ENCODE measurements around the gene GUCY1A1.

Gene GUCY1A1

DNA sequence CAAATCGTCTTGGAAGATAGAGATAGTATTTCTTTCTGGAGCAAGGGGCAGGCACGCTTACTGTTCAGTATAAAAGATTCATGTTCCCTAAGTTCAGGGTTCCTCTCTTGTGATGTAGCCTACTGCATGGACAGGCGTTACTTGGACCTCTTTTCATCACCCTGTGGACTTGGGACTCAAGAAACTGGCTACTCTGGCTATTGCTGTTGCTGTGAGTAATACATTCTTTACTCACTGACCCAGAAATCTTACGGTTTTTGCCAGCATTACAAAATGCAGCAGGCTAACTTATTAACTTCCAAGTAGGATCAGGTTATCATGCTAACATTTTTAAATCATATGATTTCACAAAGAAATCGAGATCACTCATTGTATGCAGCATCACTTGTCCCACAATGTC lies 79.3 kb downstream of the GUCY1A1 start:
- DNase-seq, result no peak

DNA sequence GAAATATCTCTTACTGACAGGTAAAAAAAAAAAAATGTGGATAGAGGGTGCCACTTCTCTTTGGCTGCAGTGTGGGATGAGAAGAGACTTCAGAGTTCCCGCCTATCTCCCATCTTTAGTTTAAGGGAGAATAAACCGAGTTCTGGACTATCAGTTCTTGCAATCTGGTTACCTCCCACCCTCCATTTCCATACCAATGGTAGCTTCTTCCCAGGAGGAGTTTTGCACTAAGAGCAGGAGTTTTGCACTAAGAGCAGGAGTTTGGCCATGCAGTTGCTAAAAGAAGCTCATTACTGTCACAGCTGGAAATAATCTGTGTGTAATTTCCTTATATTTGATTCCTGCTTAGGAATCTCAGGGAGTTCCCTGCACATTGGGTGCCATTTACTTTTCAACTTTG lies 81.4 kb downstream of the GUCY1A1 start:
- no peak for DNase-seq

DNA sequence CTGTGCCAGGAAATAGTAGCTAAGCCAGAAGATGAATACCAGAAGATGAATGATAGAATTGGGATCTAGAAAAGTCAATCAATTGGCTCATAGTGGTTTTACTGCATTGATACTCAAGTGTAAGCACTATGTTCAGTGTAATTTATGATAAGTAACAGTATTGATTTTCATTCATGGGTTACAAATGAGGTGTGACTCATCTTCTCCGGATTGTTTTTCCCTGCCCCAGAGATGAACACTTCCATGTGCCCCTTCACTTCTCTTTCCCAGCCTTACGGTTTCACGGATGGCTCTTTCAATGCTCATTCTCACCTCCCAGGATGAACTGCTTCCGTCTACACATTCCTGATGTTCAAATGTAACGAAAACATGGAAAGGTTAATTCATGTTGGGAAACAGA lies 82.4 kb downstream of the GUCY1A1 start:
- DNase-seq, result no peak

DNA sequence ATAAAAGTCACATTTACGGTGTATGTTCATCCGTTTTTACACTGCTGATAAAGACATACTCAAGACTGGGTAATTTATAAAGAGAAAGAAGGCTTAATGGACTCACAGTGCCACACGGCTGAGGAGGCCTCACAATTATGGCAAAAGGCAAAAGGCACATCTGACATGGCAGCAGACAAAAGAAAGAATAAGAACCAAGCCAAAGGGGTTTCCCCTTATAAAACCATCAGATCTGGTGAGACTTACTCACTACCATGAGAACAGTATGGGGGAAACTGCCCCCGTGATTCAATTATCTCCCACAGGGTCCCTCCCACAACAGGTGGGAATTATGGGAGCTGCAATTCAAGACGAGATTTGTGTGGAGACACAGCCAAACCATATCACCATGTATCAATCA lies 84.9 kb downstream of the GUCY1A1 start:
- DNase-seq, result no peak

DNA sequence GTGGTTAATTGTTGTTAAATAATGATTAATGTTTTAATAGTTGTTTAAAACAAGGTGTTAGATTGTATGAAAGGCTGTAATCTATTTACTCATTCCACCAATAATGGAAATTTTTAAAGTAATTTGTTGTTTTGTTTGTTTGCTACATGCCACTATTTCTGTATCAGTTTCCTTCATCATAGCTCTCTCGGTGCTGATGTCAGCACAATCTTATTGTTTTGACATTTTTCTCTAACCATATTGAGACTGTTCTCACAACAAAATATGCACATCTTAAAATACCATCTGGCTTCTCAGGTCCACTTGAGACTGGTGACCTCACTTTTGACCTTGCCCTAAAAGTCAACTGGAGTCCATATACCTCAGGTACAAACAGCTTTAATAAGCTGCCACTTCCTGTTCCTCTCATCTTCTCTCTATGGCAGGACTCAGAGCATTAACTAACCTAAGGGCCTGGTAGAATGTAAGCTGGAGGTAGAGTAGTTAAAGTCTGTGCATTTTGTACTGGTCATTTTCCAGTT lies 91.2 kb downstream of the GUCY1A1 start:
- no peak for DNase-seq

DNA sequence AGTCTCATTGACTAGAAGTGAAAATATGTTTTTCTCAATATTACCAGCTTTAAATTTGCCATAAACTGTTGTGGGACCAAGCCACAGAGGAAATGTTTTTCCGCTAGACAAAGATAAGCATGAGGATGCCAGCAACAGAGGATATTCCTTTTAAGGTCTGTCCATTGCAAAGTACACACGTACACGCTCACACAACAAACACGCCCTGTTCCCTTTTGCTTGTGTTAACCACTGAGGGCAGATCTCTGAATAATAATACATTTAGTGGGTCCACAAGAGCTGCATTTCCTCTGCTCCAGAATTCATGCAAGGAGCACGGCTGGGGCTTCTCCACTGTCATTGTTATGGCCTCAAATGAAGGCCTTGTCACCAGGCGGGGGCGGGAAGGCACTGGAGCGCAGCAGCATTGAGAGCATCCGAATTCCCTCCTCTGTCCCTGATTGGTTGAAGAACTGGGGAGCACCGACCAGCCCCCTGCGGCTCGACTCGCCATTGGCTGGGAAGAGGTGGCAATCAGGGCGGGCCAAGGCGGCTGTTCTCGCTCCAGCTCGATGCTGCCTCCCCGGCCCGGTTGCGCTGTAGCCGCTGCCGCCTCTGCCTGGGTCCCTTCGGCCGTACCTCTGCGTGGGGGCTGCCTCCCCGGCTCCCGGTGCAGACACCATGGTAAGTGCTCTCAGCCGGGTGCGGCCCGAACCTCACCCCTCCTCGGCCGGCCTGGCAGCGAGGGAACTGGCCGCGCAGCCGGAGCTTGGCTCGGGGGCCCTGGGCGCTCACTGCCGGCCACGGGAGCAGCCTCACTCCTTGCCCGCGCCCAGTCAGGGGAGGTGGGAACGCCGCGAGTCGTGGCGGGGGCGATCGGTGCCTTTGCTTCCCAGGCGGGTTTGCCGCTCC lies 92.1 kb downstream of the GUCY1A1 start, which contains the start of gene GUCY1B1:
GUCY1B1 (plus strand) TSS at position 541 of the 891 bp plus-strand sequence; CDS start at position 661, 120 bp downstream.
- DNase-seq, result peak; percentile 74 to 87

DNA sequence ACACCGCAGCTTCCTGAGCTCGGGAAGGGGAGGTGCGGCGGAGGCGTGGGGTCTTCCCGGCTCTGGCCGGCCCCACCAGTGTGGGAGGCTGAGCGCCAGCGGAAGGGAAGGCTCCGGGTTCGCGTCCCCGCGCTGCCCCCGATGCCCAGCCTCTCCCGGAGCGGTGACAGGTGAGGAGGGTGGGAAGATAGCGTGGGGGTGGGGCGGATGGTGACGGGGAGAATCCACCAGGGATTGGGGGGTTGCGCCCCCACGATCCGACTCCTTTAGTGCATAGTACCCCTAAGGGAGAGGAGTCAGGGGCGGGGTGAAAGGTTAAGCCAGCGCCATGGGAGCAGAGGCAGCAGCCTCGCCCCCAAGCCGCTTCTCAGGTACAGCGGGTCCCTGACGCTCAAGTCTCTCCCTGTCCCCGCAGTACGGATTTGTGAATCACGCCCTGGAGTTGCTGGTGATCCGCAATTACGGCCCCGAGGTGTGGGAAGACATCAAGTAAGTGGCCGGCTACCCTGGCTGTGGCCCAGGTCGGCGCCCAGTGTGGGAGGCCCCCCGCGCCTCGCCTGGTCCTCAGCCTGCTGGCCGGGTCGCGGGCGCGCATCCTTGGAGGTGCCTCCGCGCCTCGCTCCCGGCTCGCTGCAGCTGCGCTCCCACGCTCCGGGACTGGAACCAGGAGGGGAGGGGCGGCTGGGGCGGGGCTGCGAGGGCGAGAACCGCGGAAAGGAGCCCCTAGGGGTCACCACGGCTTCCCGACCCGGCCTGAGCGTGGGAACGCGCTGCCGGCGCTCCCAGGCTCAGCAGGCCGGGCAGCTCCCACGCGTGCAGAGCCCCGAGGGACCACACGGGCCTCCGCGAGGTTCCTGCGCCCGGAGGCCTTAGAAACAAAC lies 93.0 kb downstream of the GUCY1A1 start:
- no peak for DNase-seq

DNA sequence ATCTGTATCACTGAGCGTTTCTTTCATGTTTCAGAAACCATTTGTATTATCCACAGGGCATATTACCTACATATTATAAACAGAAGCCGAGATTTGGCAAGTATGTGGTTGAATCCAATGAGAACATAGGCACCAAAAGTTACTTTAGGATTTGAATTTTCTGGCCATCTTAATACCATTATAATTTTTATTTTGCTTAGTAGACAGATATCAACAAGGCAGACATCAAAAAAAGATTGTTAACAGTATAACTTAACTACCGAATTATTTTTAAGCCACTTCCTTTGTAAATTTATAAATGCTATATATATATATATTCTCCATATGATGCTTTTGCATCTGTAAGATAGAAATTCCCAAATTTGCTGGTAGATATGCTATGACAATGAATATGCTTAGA lies 94.4 kb downstream of the GUCY1A1 start:
- no peak for DNase-seq

DNA sequence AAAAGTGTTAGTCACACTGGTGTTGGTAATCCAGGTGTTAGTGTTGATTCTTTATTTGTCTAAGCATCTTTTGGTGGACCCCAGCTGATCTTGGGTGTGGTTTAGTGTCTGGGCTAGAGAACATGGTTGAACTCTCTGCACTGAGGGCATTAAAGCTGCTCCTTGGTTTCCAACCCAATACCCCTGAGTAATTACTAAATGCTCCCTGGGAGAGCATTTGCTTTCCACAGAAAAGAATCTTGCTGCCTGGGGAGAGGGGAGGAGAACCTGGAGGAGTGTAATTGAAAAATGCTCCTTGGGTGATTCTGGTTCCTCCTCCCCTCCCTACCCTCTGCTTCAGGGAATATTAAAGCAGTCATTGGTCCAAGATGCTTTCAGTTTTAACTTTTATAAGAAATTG lies 95.3 kb downstream of the GUCY1A1 start:
- no peak for DNase-seq

DNA sequence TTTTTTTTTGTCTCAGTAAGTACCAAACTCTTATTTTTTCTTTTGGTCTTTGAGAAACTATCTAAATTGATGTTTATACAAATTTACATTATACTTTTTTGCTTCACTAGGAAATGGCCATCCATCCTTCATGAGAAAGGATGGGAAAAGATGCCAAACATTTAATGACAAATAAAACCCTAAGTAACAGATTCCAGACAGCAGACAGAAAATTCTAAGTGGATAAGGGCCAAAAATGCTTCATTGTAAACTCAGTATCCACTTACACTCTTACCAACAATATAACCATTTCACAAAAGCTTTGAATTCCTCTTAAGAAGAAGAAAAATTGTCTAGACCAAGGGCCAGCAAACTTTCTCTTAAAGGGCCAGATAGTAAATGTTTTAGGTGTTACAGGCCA lies 95.7 kb downstream of the GUCY1A1 start:
- no peak for DNase-seq

DNA sequence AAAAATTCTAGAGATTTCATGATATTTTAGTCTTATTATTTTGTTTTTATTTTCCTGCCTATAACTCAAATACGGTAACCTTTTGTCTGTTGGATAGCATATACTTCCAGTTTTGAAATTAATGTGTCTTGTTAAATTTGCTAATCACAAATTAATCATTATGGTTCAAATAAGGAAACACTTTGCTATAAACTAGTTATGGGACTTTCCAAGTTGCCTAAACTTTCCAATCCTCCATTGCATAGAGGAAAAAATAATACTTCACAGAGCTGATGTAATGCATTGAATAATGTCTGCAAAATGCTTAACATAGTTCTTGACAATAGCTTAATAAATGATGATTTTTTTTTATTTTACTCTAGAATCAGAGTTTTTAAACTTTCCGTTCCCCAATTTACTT lies 96.9 kb downstream of the GUCY1A1 start:
- no peak for DNase-seq

DNA sequence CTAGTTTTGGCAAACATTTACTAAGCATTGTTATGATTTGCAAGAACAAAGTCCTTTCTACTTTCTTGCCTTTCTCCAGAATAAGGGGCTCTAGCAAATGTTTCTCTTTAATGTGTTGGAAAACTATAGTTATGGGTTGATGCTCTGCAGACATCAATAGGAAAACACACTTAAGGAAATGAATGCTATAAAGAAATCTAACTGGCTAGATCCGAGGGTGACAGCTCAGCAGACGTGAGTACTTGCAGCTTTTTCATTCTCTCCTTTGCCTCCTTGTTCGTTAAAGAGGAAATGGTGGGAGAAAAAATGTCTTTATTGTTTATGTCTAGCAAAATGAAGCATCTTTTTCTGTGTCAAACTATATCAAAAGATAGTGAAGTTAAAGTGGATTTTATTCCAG lies 98.5 kb downstream of the GUCY1A1 start:
- DNase-seq, result no peak

DNA sequence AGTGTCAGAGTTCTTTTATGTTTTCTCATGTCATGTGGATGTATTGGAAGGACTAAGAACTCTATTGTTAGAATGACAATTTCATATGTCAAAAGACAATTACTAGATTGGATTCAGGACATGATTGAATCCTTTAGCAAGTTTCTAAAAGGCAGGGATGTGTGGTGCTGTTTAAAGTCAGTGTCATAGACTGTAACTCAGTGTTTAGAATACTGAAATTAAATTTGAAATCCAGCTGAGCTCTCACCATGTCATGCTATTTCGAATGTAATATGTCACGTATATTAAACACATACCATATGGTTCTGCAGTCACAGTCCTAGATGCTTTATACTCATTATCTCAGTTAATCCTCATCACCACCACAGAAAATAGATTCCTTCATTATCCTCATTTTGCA lies 100.0 kb downstream of the GUCY1A1 start:
- no peak for DNase-seq

DNA sequence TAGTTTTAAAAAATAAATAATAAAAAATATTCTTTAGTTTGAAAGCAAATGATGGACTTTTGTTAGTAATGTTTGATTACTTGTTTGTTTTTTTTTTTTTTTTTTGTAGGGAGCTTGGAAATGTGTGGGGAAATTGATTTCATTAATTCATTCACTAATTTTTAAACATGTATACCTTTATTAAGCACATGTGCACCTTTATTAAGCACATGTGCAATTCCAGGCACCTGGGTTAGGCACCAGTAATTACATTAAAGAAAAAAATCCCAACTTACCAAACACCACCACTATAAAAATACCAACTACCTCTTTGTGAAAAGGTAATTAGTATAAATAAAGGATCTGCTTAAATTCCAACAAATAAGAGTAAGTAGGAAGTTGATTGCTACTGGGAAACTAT lies 101.7 kb downstream of the GUCY1A1 start:
- DNase-seq, result no peak

DNA sequence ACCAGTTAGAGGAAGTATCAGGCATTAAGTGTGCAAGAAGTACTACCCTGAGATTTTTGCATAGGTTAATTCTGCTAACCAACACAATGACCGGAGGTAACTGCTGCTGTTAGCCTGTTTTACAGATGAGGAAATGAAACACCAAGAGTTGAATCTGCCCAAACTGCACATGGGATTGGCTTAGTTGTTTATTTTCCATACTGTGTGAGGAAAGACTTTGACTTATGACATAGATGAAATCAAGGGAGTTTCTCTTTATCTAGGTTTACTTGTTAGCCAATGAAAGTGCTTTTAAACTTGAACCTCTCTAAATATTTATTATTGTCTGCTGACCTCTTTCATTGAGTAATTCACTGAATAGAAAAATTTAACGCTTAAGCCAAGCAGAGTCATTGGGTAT lies 102.4 kb downstream of the GUCY1A1 start:
- no peak for DNase-seq

DNA sequence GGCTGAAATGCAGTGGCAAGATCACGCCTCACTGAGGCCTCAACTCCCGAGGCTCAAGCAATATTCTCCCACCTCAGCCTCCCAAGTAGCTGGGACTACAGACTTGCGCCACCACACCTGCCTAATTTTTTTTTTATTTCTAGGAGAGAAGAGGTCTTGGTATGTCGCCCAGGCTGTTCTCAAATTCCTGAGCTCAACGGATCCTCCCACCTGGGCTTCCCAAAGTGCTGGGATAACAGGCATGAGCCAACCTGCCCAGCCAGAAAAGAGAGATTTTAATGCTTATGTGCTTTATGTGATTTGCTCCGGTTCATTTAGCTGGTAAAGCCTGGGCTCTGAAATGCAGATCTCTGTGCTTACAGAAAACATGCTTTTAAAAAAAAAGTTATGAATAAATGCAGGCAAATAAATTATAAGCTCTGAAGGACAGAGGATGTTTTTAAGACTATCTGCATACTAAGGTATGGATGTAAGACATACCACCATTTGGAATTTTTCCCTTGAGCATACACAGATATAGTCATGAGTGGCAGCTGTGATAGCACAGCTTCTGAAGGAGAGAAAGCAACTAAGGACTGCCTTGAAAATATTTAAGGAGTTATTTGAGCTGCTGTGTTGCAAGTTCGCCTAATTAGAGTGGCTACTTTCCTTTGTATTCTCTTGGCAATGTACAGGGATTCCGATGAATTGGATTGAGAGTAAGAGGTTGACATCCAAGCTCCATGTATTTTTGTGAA lies 106.0 kb downstream of the GUCY1A1 start:
- DNase-seq, result no peak

DNA sequence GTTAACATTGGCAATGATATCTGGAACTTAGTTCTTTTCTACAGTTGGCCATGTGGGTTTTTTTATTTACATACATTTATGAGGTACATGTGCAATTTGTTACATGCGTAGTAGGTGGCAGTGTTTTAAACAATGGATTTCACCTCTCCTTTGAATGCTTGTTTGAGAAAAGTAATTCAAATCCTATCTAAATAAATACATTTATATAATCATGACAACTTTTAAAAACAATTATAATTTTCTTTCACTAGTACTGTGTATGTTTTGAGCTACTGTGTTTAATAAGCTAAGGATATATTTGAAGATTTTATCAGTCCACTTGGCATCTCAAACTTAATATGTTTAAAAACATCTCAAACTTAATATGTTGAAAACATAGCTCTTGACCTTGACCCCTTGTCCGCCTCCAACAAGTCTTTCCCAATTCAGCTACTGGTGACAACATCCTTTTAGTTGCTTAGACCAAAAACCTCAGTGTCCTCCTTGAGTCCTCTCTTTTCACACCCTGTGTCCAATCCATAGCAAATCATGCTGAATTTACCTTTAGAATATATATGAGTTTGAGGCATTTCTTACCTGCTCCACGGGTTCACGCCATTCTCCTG lies 106.7 kb downstream of the GUCY1A1 start:
- no peak for DNase-seq

DNA sequence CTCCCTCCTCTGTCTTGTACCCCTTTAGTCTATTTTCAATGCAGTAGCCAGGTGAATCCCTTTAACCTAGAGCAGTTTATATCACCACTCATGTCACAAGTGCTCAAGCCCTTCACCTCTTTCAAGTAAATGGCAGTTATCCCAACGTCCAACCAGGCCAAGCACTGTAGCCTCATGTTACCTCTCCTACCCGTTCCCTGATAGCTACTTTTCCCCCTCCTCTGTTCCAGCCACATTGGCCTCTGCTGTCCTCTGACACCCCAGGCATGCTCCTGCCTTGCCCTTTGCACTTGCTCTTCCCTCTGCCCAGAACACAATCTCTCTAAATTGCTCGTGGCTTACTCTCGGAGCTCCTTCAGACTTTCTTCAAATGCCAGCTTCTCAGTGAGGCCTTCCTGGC lies 107.4 kb downstream of the GUCY1A1 start:
- DNase-seq, result no peak

DNA sequence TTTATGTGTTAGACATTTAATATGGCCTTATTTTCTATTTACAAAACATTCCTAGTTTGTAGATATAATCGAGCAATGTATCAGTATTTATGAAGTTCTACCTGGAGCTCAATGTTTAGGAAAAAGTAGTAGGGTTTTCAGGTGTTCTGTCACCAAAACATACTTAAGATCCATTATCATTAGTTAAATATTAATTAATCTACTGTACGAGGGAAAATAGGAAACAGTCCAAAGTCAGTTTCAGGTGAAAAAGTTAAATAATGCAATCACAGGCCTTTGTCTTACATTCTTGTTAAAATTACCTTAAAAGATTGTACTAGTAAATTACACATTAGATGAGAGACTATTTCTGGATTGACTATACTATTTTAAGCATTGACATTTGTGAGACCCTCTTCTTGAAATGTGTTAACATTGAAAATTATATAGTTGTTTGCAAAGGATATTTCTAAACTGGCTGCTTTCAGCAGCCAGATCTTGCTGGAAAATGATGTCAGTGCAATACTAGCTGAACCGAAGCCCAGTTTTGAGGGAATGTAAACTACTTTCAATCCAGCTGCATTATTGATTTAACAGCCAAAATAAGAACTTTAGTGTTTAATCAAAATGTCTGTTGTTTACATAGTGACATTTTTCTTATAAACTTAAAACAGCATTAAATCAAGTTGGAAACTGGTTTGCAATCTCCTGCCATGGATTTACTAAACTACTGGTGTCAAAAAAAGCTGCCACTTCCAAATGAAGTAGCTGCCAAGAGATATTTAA lies 111.5 kb downstream of the GUCY1A1 start:
- DNase-seq, result no peak

DNA sequence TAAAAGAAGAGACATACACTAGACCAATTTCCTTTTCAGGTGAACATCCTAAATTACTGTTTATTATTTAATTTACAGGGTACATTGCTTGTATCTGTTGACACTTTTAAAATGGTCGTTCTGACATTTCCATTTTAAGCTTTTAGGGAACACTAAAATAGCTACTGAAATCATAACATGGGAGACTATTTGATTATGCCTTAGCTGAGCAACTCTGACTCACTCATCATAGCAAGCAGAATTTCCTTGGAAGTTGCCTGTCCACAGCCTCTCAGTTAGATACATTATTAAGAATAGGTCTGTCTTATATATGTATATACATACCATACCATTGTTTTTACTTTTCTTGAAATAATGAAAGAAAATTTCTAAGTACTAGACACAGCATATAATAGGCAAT lies 114.1 kb downstream of the GUCY1A1 start:
- no peak for DNase-seq

DNA sequence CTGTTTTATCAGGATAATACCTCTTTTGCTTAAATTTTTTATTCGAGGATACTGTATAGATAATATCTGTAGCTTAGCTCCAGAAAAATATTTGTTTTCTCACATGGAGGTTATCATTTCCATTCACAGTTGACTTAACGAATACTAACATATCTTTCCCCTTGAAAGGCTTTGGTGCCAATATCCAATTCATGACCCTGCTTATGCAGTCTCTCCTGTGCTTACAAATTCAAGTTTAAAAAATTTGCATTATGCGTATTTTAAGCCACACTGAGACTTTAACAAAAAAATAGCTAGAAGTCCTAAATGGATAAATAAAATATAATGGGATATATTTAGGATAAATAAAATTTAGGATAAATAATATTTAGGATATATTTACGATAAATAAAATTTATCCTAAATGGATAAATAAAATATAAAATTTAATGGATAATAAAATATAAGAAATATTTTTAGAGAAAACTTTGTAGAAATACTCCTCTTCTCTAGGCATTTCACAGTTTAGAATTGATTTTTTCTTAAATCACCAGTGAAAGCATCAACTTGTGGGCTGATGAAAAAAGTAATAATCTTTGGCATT lies 114.7 kb downstream of the GUCY1A1 start:
- DNase-seq, result no peak

Measured in CD4-positive, alpha-beta T cell treated with Interferon alpha-2 for 1 hour (primary cell).